Neuronal stem cell (in vitro differentiated cells): ENCODE results near the gene TULP3.

Experiments
- DNase-seq: peaks from one replicate; pipeline ENCODE4 v3.0.0-alpha.2; 2013; ENCODE audit warnings: low spot score
- H2AFZ ChIP-seq: one replicate; pipeline ENCODE4 v1.6.1; 2013; ENCODE audit warnings: mild to moderate bottlenecking, low read length, inconsistent platforms
- H2AK5ac ChIP-seq: 2 replicates; pipeline ENCODE4 v1.6.1; 2013; ENCODE audit warnings: low read depth, mild to moderate bottlenecking, inconsistent platforms, low read length, moderate library complexity, mixed read lengths
- H2BK120ac ChIP-seq: 2 replicates; pipeline ENCODE4 v1.6.1; 2013; ENCODE audit warnings: low read depth, mild to moderate bottlenecking, inconsistent platforms, low read length, moderate library complexity, mixed read lengths
- H2BK12ac ChIP-seq: one replicate; pipeline ENCODE4 v1.6.1; 2013; ENCODE audit warnings: low read length, inconsistent platforms
- H2BK15ac ChIP-seq: 2 replicates; pipeline ENCODE4 v1.6.1; 2013; ENCODE audit warnings: mild to moderate bottlenecking, low read length, inconsistent platforms, mixed read lengths
- H2BK5ac ChIP-seq: one replicate; pipeline ENCODE4 v1.6.1; 2013; ENCODE audit warnings: inconsistent platforms, mild to moderate bottlenecking, low read length, moderate library complexity
- H3K14ac ChIP-seq: one replicate; pipeline ENCODE4 v1.6.1; 2013; ENCODE audit warnings: low read length, inconsistent platforms
- H3K18ac ChIP-seq: 2 replicates; pipeline ENCODE4 v1.6.1; 2013; ENCODE audit warnings: low read length, inconsistent platforms
- H3K23ac ChIP-seq: 2 replicates; pipeline ENCODE4 v1.6.1; 2013; ENCODE audit warnings: low read depth, mild to moderate bottlenecking, mixed read lengths, low read length, inconsistent platforms; ENCODE audit not compliant: poor library complexity
- H3K27ac ChIP-seq: replicated peaks from 3 replicates; pipeline ENCODE4 v1.5.1; 2013; ENCODE audit warnings: low read length, inconsistent platforms
- H3K27me3 ChIP-seq, 3 experiments: 2 replicates each; pipeline ENCODE4 v1.6.1; 2013; ENCODE audit warnings: low read length in 3 of 3, mild to moderate bottlenecking in 2 of 3, inconsistent platforms in 1 of 3, low read depth in 1 of 3, mixed read lengths in 1 of 3, moderate library complexity in 1 of 3; ENCODE audit not compliant: control insufficient read depth in 3 of 3, insufficient read depth in 3 of 3
- H3K36me3 ChIP-seq, 2 donors: replicated peaks in 1 of 2; 2 replicates each; pipeline ENCODE4 v1.6.1; 2013; ENCODE audit warnings: low read length in 2 of 2; ENCODE audit not compliant: control insufficient read depth in 2 of 2, insufficient read depth in 2 of 2
- H3K4ac ChIP-seq: 2 replicates; pipeline ENCODE4 v1.6.1; 2013; ENCODE audit warnings: inconsistent platforms, mild to moderate bottlenecking, low read length, moderate library complexity
- H3K4me1 ChIP-seq, 2 donors: 1 replicate in 1 of 2; 2 replicates in 1 of 2; pipeline ENCODE4 v1.6.1; 2013; ENCODE audit warnings: low read length in 2 of 2, low read depth in 1 of 2; ENCODE audit not compliant: control insufficient read depth in 2 of 2, insufficient read depth in 1 of 2
- H3K4me2 ChIP-seq: one replicate; pipeline ENCODE4 v1.6.1; 2013; ENCODE audit warnings: mild to moderate bottlenecking, low read length, inconsistent platforms; ENCODE audit not compliant: insufficient read depth, poor library complexity, severe bottlenecking
- H3K4me3 ChIP-seq, 2 donors: 2 replicates each; pipeline ENCODE4 v1.5.1; 2013; ENCODE audit warnings: low read length in 2 of 2, mild to moderate bottlenecking in 2 of 2, inconsistent platforms in 1 of 2, moderate library complexity in 1 of 2
- H3K79me1 ChIP-seq: one replicate; pipeline ENCODE4 v1.6.1; 2013; ENCODE audit warnings: low read depth, mild to moderate bottlenecking, inconsistent platforms, low read length, moderate library complexity
- H3K9ac ChIP-seq: one replicate; pipeline ENCODE4 v1.6.1; 2013; ENCODE audit warnings: mild to moderate bottlenecking, low read depth, low read length, inconsistent platforms; ENCODE audit not compliant: poor library complexity
- H3K9me3 ChIP-seq, 2 donors: replicated peaks in 1 of 2; 2 replicates each; pipeline versions ENCODE3 to v1.6.1; 2013; ENCODE audit warnings: low read length in 2 of 2, mild to moderate bottlenecking in 2 of 2, inconsistent platforms in 1 of 2, low read depth in 1 of 2, mixed read lengths in 1 of 2, moderate library complexity in 1 of 2; ENCODE audit not compliant: control insufficient read depth in 2 of 2, insufficient read depth in 1 of 2
- H4K8ac ChIP-seq: one replicate; pipeline ENCODE4 v1.6.1; 2013; ENCODE audit warnings: low read depth, mild to moderate bottlenecking, inconsistent platforms, low read length, moderate library complexity
- H4K91ac ChIP-seq: one replicate; pipeline ENCODE4 v1.6.1; 2013; ENCODE audit warnings: low read length, low read depth, mild to moderate bottlenecking, inconsistent platforms; ENCODE audit not compliant: poor library complexity
- WGBS, 2 donors: extraction: QIAGEN DNeasy Blood & Tissue Kit; methylation state at CpG; one replicate each; pipeline ENCODE4 v1.1.7; 2013; ENCODE audit warnings: missing lambda C conversion rate in 2 of 2, mixed read lengths in 1 of 2; ENCODE audit not compliant: insufficient read length in 2 of 2, insufficient replicate concordance in 1 of 2; ENCODE audit errors: extremely low coverage in 2 of 2; 5-methylcytosine and 5-hydroxymethylcytosine counted together

TULP3 gene

DNA sequence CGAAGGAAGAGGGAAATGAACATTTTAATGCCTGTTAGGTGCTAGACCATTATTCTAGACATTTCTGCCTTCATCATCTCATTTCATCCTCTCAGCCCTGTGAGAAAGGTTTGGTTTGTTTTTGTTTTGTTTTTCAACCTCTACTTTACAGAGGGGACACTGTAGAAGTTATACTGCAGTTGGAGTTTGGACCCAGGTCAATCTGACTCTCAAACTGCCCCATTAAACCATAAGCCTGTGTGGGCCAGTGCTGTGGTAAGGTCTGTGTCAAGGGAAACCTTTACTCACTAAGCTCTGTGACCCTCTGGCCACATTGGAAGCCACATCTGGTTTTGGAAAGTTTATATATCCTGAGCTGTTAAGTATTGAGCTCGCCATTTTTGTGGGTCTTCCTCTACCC, 77.0 kb downstream of the TULP3 start:
- H3K9ac ChIP-seq, result no peak overlapping the region
- H3K18ac ChIP-seq, result no peak overlapping the region
- peaks cover 12 to 14% of the 10 kb centered on the region in 2 donors for H3K4me1 ChIP-seq
- no CpG with 5 or more reads among the region's 2 CpGs for WGBS, 2 donors
- DNase-seq, result no peak
- no peak overlapping the region for H3K4me3 ChIP-seq
- peaks cover 10% of the 10 kb centered on the region for H3K79me1 ChIP-seq
- no peak overlapping the region for H2AFZ ChIP-seq
- H2BK120ac ChIP-seq, result no peak overlapping the region
- no peak overlapping the region for H2AK5ac ChIP-seq
- no peak overlapping the region for H2BK12ac ChIP-seq
- no peak overlapping the region for H2BK5ac ChIP-seq
- peaks cover 5 to 26% of the 10 kb centered on the region in 2 donors for H3K36me3 ChIP-seq
- no peak overlapping the region for H3K4me2 ChIP-seq
- no peak overlapping the region for H3K23ac ChIP-seq
- H4K8ac ChIP-seq, result no peak overlapping the region
- no peaks in the 10 kb centered on the region for H3K27me3 ChIP-seq
- H2BK15ac ChIP-seq, result no peak overlapping the region
- no peak overlapping the region for H3K14ac ChIP-seq
- H3K9me3 ChIP-seq, result no peaks in the 10 kb centered on the region
- H3K27ac ChIP-seq, result no peak overlapping the region
- no peak overlapping the region for H4K91ac ChIP-seq
- H3K4ac ChIP-seq, result no peak overlapping the region

DNA sequence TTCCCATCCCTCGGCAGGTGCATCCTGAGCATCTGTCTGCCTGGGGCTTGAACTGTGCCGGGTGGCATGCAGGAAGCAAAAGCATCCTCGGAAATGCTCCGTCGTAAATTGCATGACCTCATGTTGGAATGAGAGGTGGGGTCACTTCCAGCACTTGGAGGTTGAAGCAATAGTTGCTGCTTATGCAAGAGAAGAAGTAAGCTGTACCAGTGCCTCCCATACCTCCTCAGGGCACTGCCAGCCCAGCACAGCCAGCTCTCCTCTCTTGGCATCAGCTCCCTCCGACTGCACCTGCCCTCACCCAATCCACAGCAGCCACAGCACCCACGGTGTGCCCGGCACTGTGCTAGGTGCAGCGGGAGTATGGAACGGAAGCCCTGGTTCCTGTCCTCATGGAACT, 80.1 kb downstream of the TULP3 start:
- Histone ChIP-seq H3K4me3 (peak overlapping the region in 1 of 2 donors; percentile 4), H3K79me1 (peaks cover 10% of the 10 kb centered on the region), H2BK120ac (no peak overlapping the region), H3K27ac (no peak overlapping the region), H2AFZ (no peak overlapping the region), H3K4me2 (no peak overlapping the region), H3K9ac (no peak overlapping the region), H3K27me3 (no peaks in the 10 kb centered on the region), H3K9me3 (no peaks in the 10 kb centered on the region), H2BK5ac (no peak overlapping the region), H2BK15ac (no peak overlapping the region), H4K8ac (no peak overlapping the region), H2AK5ac (no peak overlapping the region), H4K91ac (no peak overlapping the region), H3K4ac (no peak overlapping the region), H3K36me3 (peaks cover 5 to 20% of the 10 kb centered on the region in 2 donors), H3K18ac (no peak overlapping the region), H3K4me1 (peaks cover 0 to 3% of the 10 kb centered on the region in 2 donors), H3K14ac (no peak overlapping the region), H2BK12ac (no peak overlapping the region), H3K23ac (no peak overlapping the region)
- no peak for DNase-seq
- WGBS, 2 donors, result no CpG with 5 or more reads among the region's 10 CpGs

DNA sequence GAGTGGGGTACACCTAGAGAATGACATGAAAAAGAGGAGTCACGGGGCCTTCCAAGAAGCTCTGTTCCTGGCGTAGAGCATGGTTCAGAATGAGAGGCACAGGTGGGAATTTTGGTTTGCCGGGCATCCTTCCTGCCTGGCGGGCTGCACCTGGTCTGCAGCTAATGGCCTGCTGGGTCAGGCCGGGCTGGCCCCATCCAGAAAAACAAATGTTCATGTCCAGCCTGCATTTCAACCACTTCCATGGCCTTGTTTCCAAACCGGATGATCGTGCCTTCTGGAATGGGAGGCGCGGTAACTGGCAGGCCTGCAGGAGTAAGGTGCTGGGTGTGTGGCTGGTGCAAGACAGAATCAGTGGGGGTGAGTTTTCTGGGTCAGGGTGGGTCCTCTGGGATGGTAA, 82.9 kb downstream of the TULP3 start:
- H3K27me3 ChIP-seq, result no peaks in the 10 kb centered on the region
- peaks cover 5 to 16% of the 10 kb centered on the region in 2 donors for H3K36me3 ChIP-seq
- H4K91ac ChIP-seq, result peak overlapping the region; percentile 59
- H2BK120ac ChIP-seq, result no peak overlapping the region
- WGBS, 2 donors, result no CpG with 5 or more reads among the region's 9 CpGs
- no peak overlapping the region for H3K27ac ChIP-seq
- H4K8ac ChIP-seq, result no peak overlapping the region
- no peak for DNase-seq
- no peak overlapping the region for H3K14ac ChIP-seq
- H3K4me2 ChIP-seq, result no peak overlapping the region
- H2BK5ac ChIP-seq, result no peak overlapping the region
- peaks cover 8% of the 10 kb centered on the region for H3K79me1 ChIP-seq
- no peak overlapping the region for H2AFZ ChIP-seq
- H3K18ac ChIP-seq, result no peak overlapping the region
- H3K9ac ChIP-seq, result no peak overlapping the region
- no peak overlapping the region for H2AK5ac ChIP-seq
- H3K4me3 ChIP-seq, result no peak overlapping the region
- H3K4ac ChIP-seq, result no peak overlapping the region
- H2BK12ac ChIP-seq, result no peak overlapping the region
- H3K4me1 ChIP-seq, result peaks cover 0 to 8% of the 10 kb centered on the region in 2 donors
- no peak overlapping the region for H3K23ac ChIP-seq
- no peak overlapping the region for H2BK15ac ChIP-seq
- H3K9me3 ChIP-seq, result no peaks in the 10 kb centered on the region

DNA sequence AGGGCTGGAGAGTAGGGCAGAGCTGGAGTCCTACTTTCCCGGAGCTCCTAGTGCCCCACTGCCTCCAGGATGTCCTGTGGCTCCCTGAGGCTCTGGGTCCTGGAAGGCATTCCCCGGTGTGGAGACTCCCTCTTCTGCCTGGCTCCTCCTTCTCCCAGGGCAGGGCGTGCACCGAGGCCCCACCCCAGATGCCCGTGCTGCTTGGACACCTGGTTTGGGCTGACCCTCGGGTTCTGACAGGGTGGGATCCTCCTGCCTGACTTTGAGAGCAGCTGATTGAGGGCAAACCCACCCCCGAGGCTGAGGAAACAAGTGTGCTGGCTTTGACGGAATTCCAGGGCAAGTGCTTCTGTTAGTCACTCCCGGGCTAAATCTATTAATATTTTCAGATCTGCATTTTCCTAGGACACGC, 83.9 kb downstream of the TULP3 start:
- H3K27ac ChIP-seq, result no peak overlapping the region
- H3K9ac ChIP-seq, result peak overlapping the region; percentile 37
- no peaks in the 10 kb centered on the region for H3K27me3 ChIP-seq
- no peak overlapping the region for H4K91ac ChIP-seq
- H2BK120ac ChIP-seq, result peak overlapping the region; percentile 64
- no peak overlapping the region for H2BK12ac ChIP-seq
- peak overlapping the region; percentile 85 for H3K18ac ChIP-seq
- no CpG with 5 or more reads among the region's 10 CpGs for WGBS, 2 donors
- H3K4ac ChIP-seq, result no peak overlapping the region
- peaks cover 0 to 8% of the 10 kb centered on the region in 2 donors for H3K4me1 ChIP-seq
- H2BK15ac ChIP-seq, result no peak overlapping the region
- H3K14ac ChIP-seq, result peak overlapping the region; percentile 64
- no peak for DNase-seq
- no peaks in the 10 kb centered on the region for H3K9me3 ChIP-seq
- no peak overlapping the region for H2AFZ ChIP-seq
- no peak overlapping the region for H4K8ac ChIP-seq
- H3K79me1 ChIP-seq, result peaks cover 8% of the 10 kb centered on the region
- peaks cover 5 to 6% of the 10 kb centered on the region in 2 donors for H3K36me3 ChIP-seq
- peak overlapping the region; percentile 45 for H2AK5ac ChIP-seq
- H2BK5ac ChIP-seq, result no peak overlapping the region
- H3K4me2 ChIP-seq, result no peak overlapping the region
- no peak overlapping the region for H3K4me3 ChIP-seq
- no peak overlapping the region for H3K23ac ChIP-seq
